ENCODE measurements around the gene COL4A6. TPM values are rescaled to one million over a fixed set of nuclear protein-coding genes. Genes with fewer than 3 reads are reported as not detected.

COL4A6 gene
- total and polyA plus RNA-seq, 2 donors (not counting 3 experiments of a cell fraction or from before 2014, with no cell fraction given), result 0.49 to 0.62 TPM

DNA sequence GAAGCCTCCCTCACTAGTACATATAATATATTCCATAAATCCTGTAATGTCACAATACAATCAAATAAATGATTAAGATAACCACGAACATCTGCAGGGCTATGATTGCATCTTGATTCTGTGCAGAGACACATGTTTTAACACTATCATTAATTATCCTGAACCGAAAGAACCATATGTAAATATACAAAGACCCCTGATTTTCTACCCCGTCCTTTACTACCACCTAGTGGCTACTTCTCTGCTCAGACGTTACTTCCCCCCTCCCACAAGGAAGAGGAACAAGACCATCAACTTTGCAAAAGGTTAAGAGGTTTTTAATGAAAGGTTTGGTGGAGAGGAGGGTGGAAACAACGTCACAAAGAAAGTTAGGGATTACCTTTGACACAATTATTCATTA is 134.0 kb downstream of the COL4A6 start:
- H3K4me3 ChIP-seq (replicated peaks in 1 of 3; ENCODE audit: insufficient read depth in 1 of 3, low read depth in 1 of 3, low read length in 3 of 3), result no peak overlapping the region
- H3K4me1 ChIP-seq (ENCODE audit: control insufficient read depth, extremely low read depth, insufficient read depth, low read length), result no peaks in the 10 kb centered on the region
- H3K4me2 ChIP-seq (ENCODE audit: insufficient read depth, low read length), result no peak overlapping the region
- H3K9me3 ChIP-seq (replicated peaks; ENCODE audit: control insufficient read depth, insufficient read depth, low read length), result no peaks in the 10 kb centered on the region
- no peak overlapping the region for H2AFZ ChIP-seq (ENCODE audit: low read depth, low read length)
- no peak for TF ChIP-seq MYC (IDR thresholded peaks at IDR 0.05; ENCODE audit: low read depth, low read length)
- TF ChIP-seq, protein P1, sequence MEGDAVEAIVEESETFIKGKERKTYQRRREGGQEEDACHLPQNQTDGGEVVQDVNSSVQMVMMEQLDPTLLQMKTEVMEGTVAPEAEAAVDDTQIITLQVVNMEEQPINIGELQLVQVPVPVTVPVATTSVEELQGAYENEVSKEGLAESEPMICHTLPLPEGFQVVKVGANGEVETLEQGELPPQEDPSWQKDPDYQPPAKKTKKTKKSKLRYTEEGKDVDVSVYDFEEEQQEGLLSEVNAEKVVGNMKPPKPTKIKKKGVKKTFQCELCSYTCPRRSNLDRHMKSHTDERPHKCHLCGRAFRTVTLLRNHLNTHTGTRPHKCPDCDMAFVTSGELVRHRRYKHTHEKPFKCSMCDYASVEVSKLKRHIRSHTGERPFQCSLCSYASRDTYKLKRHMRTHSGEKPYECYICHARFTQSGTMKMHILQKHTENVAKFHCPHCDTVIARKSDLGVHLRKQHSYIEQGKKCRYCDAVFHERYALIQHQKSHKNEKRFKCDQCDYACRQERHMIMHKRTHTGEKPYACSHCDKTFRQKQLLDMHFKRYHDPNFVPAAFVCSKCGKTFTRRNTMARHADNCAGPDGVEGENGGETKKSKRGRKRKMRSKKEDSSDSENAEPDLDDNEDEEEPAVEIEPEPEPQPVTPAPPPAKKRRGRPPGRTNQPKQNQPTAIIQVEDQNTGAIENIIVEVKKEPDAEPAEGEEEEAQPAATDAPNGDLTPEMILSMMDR (IDR thresholded peaks at IDR 0.05; ENCODE audit: extremely low read depth in 1 of 2, insufficient read depth in 1 of 2, low read depth in 1 of 2, low read length in 2 of 2), result peak in 1 of 2 donors; percentile 26
- no TSS peak for BruUV-seq (replicated peaks)
- intact Hi-C loops (cut with micrococcal nuclease) (loop anchor here (2.0 to 10.0 kb wide), 3 partner anchors 79 to 231 kb away; no protein-coding TSS in a partner anchor), dilution Hi-C loops (cut with MboI; ENCODE audit: extremely low pct_ligation_motif_present, low sequenced_read_pairs) (no loop called here)
- no peak overlapping the region for H3K9ac ChIP-seq (replicated peaks; ENCODE audit: extremely low read depth, insufficient read depth, low read length)
- H3K36me3 ChIP-seq (ENCODE audit: control insufficient read depth in 2 of 2, extremely low read depth in 1 of 2, insufficient read depth in 2 of 2, low read length in 2 of 2), result no peaks in the 10 kb centered on the region
- H3K27ac ChIP-seq (ENCODE audit: insufficient read depth, low read depth, low read length), result no peak overlapping the region
- no peaks in the 10 kb centered on the region for H3K9me1 ChIP-seq (replicated peaks; ENCODE audit: control insufficient read depth, extremely low read depth, insufficient read depth, low read length)
- H3K27me3 ChIP-seq (ENCODE audit: control insufficient read depth in 2 of 2, insufficient read depth in 2 of 2, low read length in 2 of 2), result no peaks in the 10 kb centered on the region
- peak; percentile 30 for DNase-seq (ENCODE audit: low read depth, low spot score)
- H3K79me2 ChIP-seq (ENCODE audit: control insufficient read depth, insufficient read depth, low read length), result no peaks in the 10 kb centered on the region
- H4K20me1 ChIP-seq (replicated peaks; ENCODE audit: control insufficient read depth, extremely low read depth, insufficient read depth, low read length), result no peaks in the 10 kb centered on the region
- CTCF ChIA-PET, result interaction anchor here (0.6 to 6.3 kb wide), 7 partner anchors 10 to 232 kb away, joined by 3 to 72 read pairs (median 4); no protein-coding TSS in a partner anchor
- POLR2A ChIA-PET, result no interaction called here
- no peak for FAIRE-seq

DNA sequence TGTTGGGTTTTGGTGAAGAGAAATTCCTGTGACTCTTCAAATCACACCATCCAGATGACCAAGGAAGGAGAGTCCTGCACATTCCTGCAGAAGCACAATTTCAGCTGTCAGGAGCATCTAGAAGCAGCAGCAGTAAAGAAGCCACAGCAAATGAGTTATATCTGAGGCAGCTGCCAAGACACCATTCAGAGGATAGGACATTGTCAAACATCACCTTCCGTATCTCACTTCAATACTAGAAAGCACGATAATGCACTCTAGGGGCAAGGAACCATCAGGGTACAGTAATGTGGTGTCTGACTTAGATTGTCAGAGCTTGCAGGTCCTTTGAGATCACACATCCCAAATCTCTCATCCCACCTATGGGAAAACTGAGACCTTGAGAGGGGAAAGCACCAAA is 134.5 kb downstream of the COL4A6 start:
- no TSS peak for BruUV-seq (replicated peaks)
- Histone ChIP-seq H3K79me2 (ENCODE audit: control insufficient read depth, insufficient read depth, low read length) (no peaks in the 10 kb centered on the region), H3K27me3 (ENCODE audit: control insufficient read depth in 2 of 2, insufficient read depth in 2 of 2, low read length in 2 of 2) (no peaks in the 10 kb centered on the region), H3K36me3 (ENCODE audit: control insufficient read depth in 2 of 2, extremely low read depth in 1 of 2, insufficient read depth in 2 of 2, low read length in 2 of 2) (no peaks in the 10 kb centered on the region), H4K20me1 (replicated peaks; ENCODE audit: control insufficient read depth, extremely low read depth, insufficient read depth, low read length) (no peaks in the 10 kb centered on the region), H3K4me1 (ENCODE audit: control insufficient read depth, extremely low read depth, insufficient read depth, low read length) (no peaks in the 10 kb centered on the region), H3K27ac (ENCODE audit: insufficient read depth, low read depth, low read length) (no peak overlapping the region), H3K9ac (replicated peaks; ENCODE audit: extremely low read depth, insufficient read depth, low read length) (no peak overlapping the region), H3K4me2 (ENCODE audit: insufficient read depth, low read length) (no peak overlapping the region), H3K9me3 (replicated peaks; ENCODE audit: control insufficient read depth, insufficient read depth, low read length) (no peaks in the 10 kb centered on the region), H3K4me3 (replicated peaks in 1 of 3; ENCODE audit: insufficient read depth in 1 of 3, low read depth in 1 of 3, low read length in 3 of 3) (no peak overlapping the region), H2AFZ (ENCODE audit: low read depth, low read length) (no peak overlapping the region), H3K9me1 (replicated peaks; ENCODE audit: control insufficient read depth, extremely low read depth, insufficient read depth, low read length) (no peaks in the 10 kb centered on the region)
- POLR2A ChIA-PET, result no interaction called here
- TF ChIP-seq POLR2A (IDR thresholded peaks at IDR 0.05; ENCODE audit: low read depth, low read length) (no peak), MYC (IDR thresholded peaks at IDR 0.05; ENCODE audit: low read depth, low read length) (no peak), FOS (IDR thresholded peaks at IDR 0.05; ENCODE audit: borderline replicate concordance, insufficient read depth, low read length) (no peak), EZH2 (IDR thresholded peaks at IDR 0.05; ENCODE audit: borderline replicate concordance, low read depth, low read length, severe bottlenecking) (no peak), POLR2AphosphoS5 (IDR thresholded peaks at IDR 0.05; ENCODE audit: insufficient read depth, low read depth, low read length) (no peak), JUN (IDR thresholded peaks at IDR 0.05; ENCODE audit: borderline replicate concordance, insufficient read depth, insufficient read length, low read depth) (no peak), GATA2 (IDR thresholded peaks at IDR 0.05; ENCODE audit: insufficient read depth, insufficient read length, low read depth, low read length) (no peak)
- TF ChIP-seq, protein P2, sequence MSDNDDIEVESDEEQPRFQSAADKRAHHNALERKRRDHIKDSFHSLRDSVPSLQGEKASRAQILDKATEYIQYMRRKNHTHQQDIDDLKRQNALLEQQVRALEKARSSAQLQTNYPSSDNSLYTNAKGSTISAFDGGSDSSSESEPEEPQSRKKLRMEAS (IDR thresholded peaks at IDR 0.05; ENCODE audit: insufficient read depth, insufficient read length), result no peak
- TF ChIP-seq, protein P1 (IDR thresholded peaks at IDR 0.05; ENCODE audit: extremely low read depth in 1 of 2, insufficient read depth in 1 of 2, low read depth in 1 of 2, low read length in 2 of 2), result no peak
- FAIRE-seq (no peak), DNase-seq (ENCODE audit: low read depth, low spot score) (no peak)
- dilution Hi-C loops (cut with MboI; ENCODE audit: extremely low pct_ligation_motif_present, low sequenced_read_pairs) (no loop called here), intact Hi-C loops (cut with micrococcal nuclease) (loop anchor here (2.0 to 10.0 kb wide), 3 partner anchors 79 to 231 kb away; no protein-coding TSS in a partner anchor)
- CTCF ChIA-PET, result interaction anchor here (0.6 to 6.3 kb wide), 7 partner anchors 10 to 233 kb away, joined by 3 to 72 read pairs (median 4); no protein-coding TSS in a partner anchor

Measured in endothelial cell of umbilical vein (primary cell).